IMR-90 (cell line): Measurements from ENCODE around the gene STAG1. TPM values are rescaled to one million over a fixed set of nuclear protein-coding genes. Genes with fewer than 3 reads are reported as not detected.
A peak's percentile ranks its signal among the peaks of the same experiment; 100 is the strongest.

ENCODE experiments used
- ATAC-seq: fragments of 200-7000 bp; cut with Tn5 transposase; 2 replicates; pipeline ENCODE4 v1.9.1; 2020; ENCODE audit warnings: low read depth, mild to moderate bottlenecking, moderate library complexity
- BruUV-seq: library from RNA; stranded (reverse); fragments of 400-500 nt; replicated peaks from 2 replicates; lab custom pipeline; 2021; lab: Mats Ljungman, UMichigan
- CTCF ChIA-PET: fragments of 300-600 bp; formaldehyde crosslinking; extraction: SDS; loops from one replicate; lab custom pipeline; 2021; ENCODE audit warnings: antibody characterized with exemption; lab: Yijun Ruan, JAX
- POLR2A ChIA-PET: fragments of 300-600 bp; sonication (Branson Sonifier 250); formaldehyde crosslinking; loops from one replicate; lab custom pipeline; 2022; ENCODE audit warnings: antibody characterized with exemption; ENCODE audit not compliant: unreplicated experiment; lab: Charles Lee
- DNase-seq: peaks from one replicate; pipeline ENCODE4 v3.0.0; 2013
- H2AFZ ChIP-seq: replicated peaks from 2 replicates; pipeline ENCODE3; 2013; ENCODE audit warnings: low read length, mild to moderate bottlenecking; ENCODE audit not compliant: poor library complexity
- H2AK5ac ChIP-seq: 2 replicates; pipeline ENCODE4 v1.6.1; 2013; ENCODE audit warnings: low read depth, low read length, inconsistent platforms
- H2AK9ac ChIP-seq: replicated peaks from 2 replicates; pipeline ENCODE3; 2013; ENCODE audit warnings: mild to moderate bottlenecking, low read depth, low read length, moderate library complexity; ENCODE audit not compliant: poor library complexity
- H2BK120ac ChIP-seq: 2 replicates; pipeline ENCODE4 v1.6.1; 2013; ENCODE audit warnings: low read depth, low read length, inconsistent platforms
- H2BK15ac ChIP-seq: 3 replicates; pipeline ENCODE4 v1.6.1; 2013; ENCODE audit warnings: low read depth, low read length, inconsistent platforms
- H2BK20ac ChIP-seq: 2 replicates; pipeline ENCODE4 v1.6.1; 2013; ENCODE audit warnings: low read depth, mild to moderate bottlenecking, inconsistent platforms, low read length, moderate library complexity
- H2BK5ac ChIP-seq: 2 replicates; pipeline ENCODE4 v1.6.1; 2013; ENCODE audit warnings: mild to moderate bottlenecking, low read depth, low read length, inconsistent platforms; ENCODE audit not compliant: poor library complexity, severe bottlenecking
- H3K14ac ChIP-seq: replicated peaks from 2 replicates; pipeline ENCODE4 v1.6.1; 2013; ENCODE audit warnings: low read depth, low read length, inconsistent platforms
- H3K18ac ChIP-seq: 2 replicates; pipeline ENCODE4 v1.6.1; 2013; ENCODE audit warnings: low read depth, low read length, control low read depth
- H3K23ac ChIP-seq: 2 replicates; pipeline ENCODE4 v1.6.1; 2013; ENCODE audit warnings: low read depth, low read length, inconsistent platforms
- H3K27ac ChIP-seq: 2 replicates; pipeline ENCODE4 v1.5.1; 2013; ENCODE audit warnings: mild to moderate bottlenecking, control low read depth, low read length; ENCODE audit not compliant: insufficient read depth
- H3K27me3 ChIP-seq: 2 replicates; pipeline ENCODE4 v1.6.1; 2013; ENCODE audit warnings: low read length; ENCODE audit not compliant: control insufficient read depth, insufficient read depth
- H3K36me3 ChIP-seq: 2 replicates; pipeline ENCODE4 v1.6.1; 2013; ENCODE audit warnings: low read length, mixed read lengths; ENCODE audit not compliant: control insufficient read depth, insufficient read depth
- H3K4ac ChIP-seq: 2 replicates; pipeline ENCODE4 v1.6.1; 2013; ENCODE audit warnings: low read depth, low read length, inconsistent platforms
- H3K4me1 ChIP-seq: 2 replicates; pipeline ENCODE4 v1.6.1; 2013; ENCODE audit warnings: low read length, mixed read lengths; ENCODE audit not compliant: control insufficient read depth, insufficient read depth
- H3K4me2 ChIP-seq: 2 replicates; pipeline ENCODE4 v1.6.1; 2013; ENCODE audit warnings: low read depth, mild to moderate bottlenecking, control low read depth, low read length, moderate library complexity
- H3K4me3 ChIP-seq: 2 replicates; pipeline ENCODE4 v1.5.1; 2013; ENCODE audit warnings: low read depth, mild to moderate bottlenecking, control low read depth, low read length, moderate library complexity; ENCODE audit not compliant: insufficient read depth
- H3K56ac ChIP-seq: 2 replicates; pipeline ENCODE4 v1.6.1; 2013; ENCODE audit warnings: low read length, inconsistent platforms; ENCODE audit not compliant: insufficient read depth; ENCODE audit errors: extremely low read depth
- H3K79me1 ChIP-seq, 2 experiments: 2 replicates each; pipeline ENCODE4 v1.6.1; 2013; ENCODE audit warnings: low read length in 2 of 2, inconsistent platforms in 1 of 2, low read depth in 1 of 2
- H3K9ac ChIP-seq: 2 replicates; pipeline ENCODE4 v1.6.1; 2013; ENCODE audit warnings: low read depth, low read length, control low read depth
- H3K9me1 ChIP-seq: 2 replicates; pipeline ENCODE4 v1.6.1; 2013; ENCODE audit warnings: low read length, inconsistent platforms; ENCODE audit not compliant: insufficient read depth
- H3K9me3 ChIP-seq: 2 replicates; pipeline ENCODE4 v1.6.1; 2013; ENCODE audit warnings: low read length; ENCODE audit not compliant: control insufficient read depth, insufficient read depth
- H4K20me1 ChIP-seq: 2 replicates; pipeline ENCODE4 v1.6.1; 2013; ENCODE audit warnings: low read length, inconsistent platforms; ENCODE audit not compliant: insufficient read depth
- H4K5ac ChIP-seq: 2 replicates; pipeline ENCODE4 v1.6.1; 2013; ENCODE audit warnings: mild to moderate bottlenecking, low read depth, low read length, control low read depth
- H4K8ac ChIP-seq, 2 experiments: 2 replicates each; pipeline ENCODE4 v1.6.1; 2013; ENCODE audit warnings: low read depth in 2 of 2, low read length in 2 of 2, control low read depth in 1 of 2, inconsistent platforms in 1 of 2
- H4K91ac ChIP-seq: 2 replicates; pipeline ENCODE4 v1.6.1; 2013; ENCODE audit warnings: low read depth, low read length, inconsistent platforms; ENCODE audit not compliant: insufficient read depth
- CEBPB ChIP-seq: IDR thresholded peaks from 2 replicates; pipeline ENCODE4 v1.6.1; 2012; ENCODE audit warnings: low read depth, low read length, improper control_type of control experiment
- CHD1 ChIP-seq: IDR thresholded peaks from 2 replicates; pipeline ENCODE4 v1.6.1; 2012; ENCODE audit warnings: low read depth, low read length, improper control_type of control experiment
- ELK1 ChIP-seq: fragments of 150-350 bp; IDR thresholded peaks from 2 replicates; pipeline ENCODE4 v1.6.1; 2016; ENCODE audit warnings: low read depth, mild to moderate bottlenecking, low read length, moderate library complexity, borderline replicate concordance
- FOS ChIP-seq: fragments of 150-350 bp; IDR thresholded peaks from 2 replicates; pipeline ENCODE4 v1.6.1; 2016; ENCODE audit warnings: low read depth, low read length
- MAFK ChIP-seq: IDR thresholded peaks from 2 replicates; pipeline ENCODE4 v1.6.1; 2012; ENCODE audit warnings: low read depth, low read length, improper control_type of control experiment
- MAZ ChIP-seq: IDR thresholded peaks from 2 replicates; pipeline ENCODE4 v1.6.1; 2012; ENCODE audit warnings: low read depth, mild to moderate bottlenecking, low read length, improper control_type of control experiment, moderate library complexity, borderline replicate concordance
- NFE2L2 ChIP-seq: fragments of 150-350 bp; IDR thresholded peaks from 2 replicates; pipeline ENCODE4 v1.6.1; 2016; ENCODE audit warnings: low read depth, mild to moderate bottlenecking, low read length
- POLR2A ChIP-seq: IDR thresholded peaks from 2 replicates; pipeline ENCODE4 v1.6.1; 2012; ENCODE audit warnings: mild to moderate bottlenecking, low read depth, low read length
- RAD21 ChIP-seq: IDR thresholded peaks from 2 replicates; pipeline ENCODE4 v1.6.1; 2012; ENCODE audit warnings: low read length, improper control_type of control experiment
- RCOR1 ChIP-seq: IDR thresholded peaks from 2 replicates; pipeline ENCODE4 v1.6.1; 2012; ENCODE audit warnings: mild to moderate bottlenecking, low read length, improper control_type of control experiment; ENCODE audit not compliant: insufficient replicate concordance
- SMC3 ChIP-seq: fragments of 150-350 bp; IDR thresholded peaks from 2 replicates; pipeline ENCODE4 v1.6.1; 2016; ENCODE audit warnings: low read depth, mild to moderate bottlenecking, antibody characterized with exemption, low read length, moderate library complexity
- USF2 ChIP-seq: fragments of 150-350 bp; IDR thresholded peaks from 2 replicates; pipeline ENCODE4 v1.6.1; 2017; ENCODE audit warnings: mild to moderate bottlenecking, antibody characterized with exemption, low read length, low read depth
- WGBS, 2 experiments: methylation state at CpG; one replicate each; pipeline versions ENCODE4 v1.1.5 to v1.1.7; 2013; ENCODE audit warnings: missing lambda C conversion rate in 2 of 2; ENCODE audit not compliant: insufficient read length in 1 of 2; ENCODE audit errors: extremely low coverage in 2 of 2; 5-methylcytosine and 5-hydroxymethylcytosine counted together
- dilution Hi-C: fragments of 300-500 bp; cut with HindIII; formaldehyde crosslinking; loops from one replicate; pipeline ENCODE4 v1.14.3; 2018; ENCODE audit warnings: low sequenced_read_pairs; ENCODE audit not compliant: unreplicated experiment
- in situ Hi-C: fragments of 300-500 bp; cut with MboI; formaldehyde crosslinking; loops from 3 replicates; pipeline ENCODE4 v1.14.3; 2019; ENCODE audit warnings: low sequenced_read_pairs, inconsistent platforms, mixed read lengths
- intact Hi-C: fragments of 100-400 bp; cut with micrococcal nuclease; formaldehyde crosslinking; loops from 2 replicates; pipeline ENCODE4 v1.10.0; 2022
- polyA plus RNA-seq, 3 experiments: library from polyadenylated mRNA; depleted of rRNA; stranded (reverse); fragments of >200 nt; gene quantifications; 2 replicates each; pipeline ENCODE4 v1.2.3, GENCODE V29; 2012; ENCODE audit warnings: low replicate concordance in 1 of 3
- total RNA-seq: library from RNA; depleted of rRNA; stranded (reverse); fragments of >200 nt; gene quantifications from 2 replicates; pipeline ENCODE4 v1.2.3, GENCODE V29; 2012

The STAG1 gene
- total and polyA plus RNA-seq, 2 of the 4 experiments (the other 2 are of a cell fraction): 9.6 to 32.3 TPM

- in situ Hi-C loops: no loop called here
These were observed 52.8 kb downstream of the STAG1 start for GRCh38 chr3:136699271-136699828.

More at GRCh38 chr3:136699271-136699828, 52.8 kb downstream of the STAG1 start:
- peak overlapping the region; percentile 2; the same call in 1 of the 2 replicates for H4K5ac ChIP-seq
- no peak overlapping the region for H3K56ac ChIP-seq
- peak overlapping the region; percentile 79; the same call in 1 of the 2 replicates for H3K23ac ChIP-seq
- H4K91ac ChIP-seq: peak overlapping the region; percentile 49; the same call in 1 of the 2 replicates
- no peaks in the 10 kb centered on the region for H3K36me3 ChIP-seq
- TF ChIP-seq FOS (no peak), POLR2A (no peak), RAD21 (no peak), RCOR1 (no peak), USF2 (no peak), MAFK (no peak), MAZ (no peak), ELK1 (no peak), CHD1 (no peak), SMC3 (no peak), NFE2L2 (no peak), CEBPB (no peak)
- ATAC-seq (peak; percentile 53), DNase-seq (no peak)
- no peak overlapping the region for H2AK9ac ChIP-seq
- H2AK5ac ChIP-seq: no peak overlapping the region
- no peaks in the 10 kb centered on the region for H3K9me3 ChIP-seq
- ChIA-PET CTCF (interaction anchor here (0.7 to 1.1 kb wide), 2 partner anchors 12 to 301 kb away, joined by 3 to 4 read pairs; no protein-coding TSS in a partner anchor), POLR2A (no interaction called here)
- H3K9me1 ChIP-seq: peaks cover 3% of the 10 kb centered on the region; the same call in 1 of the 2 replicates
- H2BK5ac ChIP-seq: peak overlapping the region; percentile 70
- H3K4me3 ChIP-seq: no peak overlapping the region
- no peak overlapping the region; the same call in 1 of the 2 replicates for H2BK20ac ChIP-seq
- 0 out of 2 replicates have a peak overlapping the region, but pooled peaks have one; percentile 44 for H3K4me2 ChIP-seq
- peaks cover 13% of the 10 kb centered on the region; the same call in 1 of the 2 replicates for H4K20me1 ChIP-seq
- H3K79me1 ChIP-seq: peaks cover 34 to 67% of the 10 kb centered on the region in 2 experiments
- peak overlapping the region in 1 of 2 experiments; percentile 75; a peak in 2 of 4 replicates for H4K8ac ChIP-seq
- H3K14ac ChIP-seq: no peak overlapping the region
- no CpG with 5 or more reads among the region's 5 CpGs for WGBS, 2 experiments
- peak overlapping the region; percentile 34; the same call in 1 of the 2 replicates for H2BK120ac ChIP-seq
- no TSS peak for BruUV-seq
- dilution Hi-C loops (no loop called here), intact Hi-C loops (no loop called here)
- peaks cover 2% of the 10 kb centered on the region; the same call in 1 of the 2 replicates for H3K4me1 ChIP-seq
- no peaks in the 10 kb centered on the region for H3K27me3 ChIP-seq
- peak overlapping the region; percentile 47; the same call in 1 of the 2 replicates for H3K18ac ChIP-seq
- H3K4ac ChIP-seq: peak overlapping the region; percentile 48; the same call in 1 of the 2 replicates
- peak overlapping the region; percentile 65; the same call in 1 of the 3 replicates for H2BK15ac ChIP-seq
- no peak overlapping the region for H3K9ac ChIP-seq
- H2AFZ ChIP-seq: no peak overlapping the region
- 0 out of 2 replicates have a peak overlapping the region, but pooled peaks have one; percentile 14 for H3K27ac ChIP-seq
